ENCODE data around the gene TAX1BP3. TPM values are rescaled to one million over a fixed set of nuclear protein-coding genes. Genes with fewer than 3 reads are reported as not detected.
"Not testable (repeated sequence)": the region's sequence is repeated elsewhere in the genome, so short reads cannot be mapped to it uniquely, and the experiment has no call there.

Gene TAX1BP3
- total and polyA plus RNA-seq, 2 of the 13 experiments (the other 11 are each of a cell fraction or from before 2014, with no cell fraction given) = 16.7 to 45.1 TPM

DNA sequence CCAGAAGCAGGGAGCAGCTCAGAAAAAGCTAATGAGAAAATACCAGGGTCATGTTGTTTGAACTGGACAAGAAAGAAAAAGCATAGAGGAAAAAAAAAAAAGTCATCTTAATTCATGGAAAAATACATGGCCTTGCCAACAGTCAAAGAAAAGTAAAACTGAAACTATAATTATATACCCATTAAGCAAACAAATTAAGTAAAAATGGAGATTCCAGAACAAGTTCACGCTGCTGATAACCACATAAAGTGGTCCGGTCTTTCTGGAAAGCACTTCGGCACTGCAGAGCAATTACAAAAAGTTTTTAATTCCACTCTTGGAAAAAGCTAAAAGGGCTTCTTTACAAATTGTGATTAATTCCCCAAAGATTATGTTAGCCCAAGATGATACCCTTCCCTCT lies 40.0 kb upstream of the TAX1BP3 start (continued):
- TF ChIP-seq ARID4A (CRISPR knock-in tag; IDR thresholded peaks at IDR 0.05; ENCODE audit: borderline replicate concordance) = no peak
- TF ChIP-seq SMARCE1 (IDR thresholded peaks at IDR 0.05; ENCODE audit: borderline replicate concordance) = no peak
- TF ChIP-seq TFE3 (CRISPR knock-in tag; IDR thresholded peaks at IDR 0.05) = no peak
- no peak for TF ChIP-seq GATAD2A (CRISPR knock-in tag; IDR thresholded peaks at IDR 0.05)
- no peak for TF ChIP-seq THAP7 (CRISPR knock-in tag; IDR thresholded peaks at IDR 0.05)
- TF ChIP-seq ZNF230 (CRISPR knock-in tag; IDR thresholded peaks at IDR 0.05) = no peak
- no peak for TF ChIP-seq IKZF4 (CRISPR knock-in tag; IDR thresholded peaks at IDR 0.05; ENCODE audit: borderline replicate concordance, low read depth, not compliant biosample characterization)

DNA sequence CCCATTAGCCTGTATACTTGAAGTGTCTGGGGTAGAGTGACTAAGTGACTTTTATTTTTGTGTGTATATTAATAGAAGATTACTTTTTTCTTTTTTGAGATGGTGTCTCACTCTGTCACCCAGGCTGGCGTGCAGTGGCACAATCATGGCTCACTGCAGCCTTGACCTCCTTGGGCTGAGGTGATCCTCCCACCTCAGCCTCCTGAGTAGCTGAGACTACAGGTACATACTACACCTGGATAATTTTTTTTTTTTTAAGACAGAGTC lies 37.3 kb upstream of the TAX1BP3 start:
- H3K4me3 ChIP-seq (replicated peaks in 1 of 3; ENCODE audit: insufficient read depth in 1 of 3, low read depth in 2 of 3, low read length in 3 of 3); POLR2A ChIA-PET; intact Hi-C loops (cut with micrococcal nuclease; ENCODE audit: unreplicated experiment); DNase-seq (ENCODE audit: low spot score); ATAC-seq; H4K20me1 ChIP-seq (ENCODE audit: insufficient read depth, low read length); H3K4me1 ChIP-seq (ENCODE audit: insufficient read depth, low read length); H3K79me2 ChIP-seq (ENCODE audit: insufficient read depth, low read length); H3K27me3 ChIP-seq (ENCODE audit: control insufficient read depth in 1 of 2, insufficient read depth in 2 of 2, low read length in 2 of 2); H3K9ac ChIP-seq (ENCODE audit: insufficient read depth, low read depth, low read length); H2AFZ ChIP-seq (ENCODE audit: low read length); H3K9me3 ChIP-seq (ENCODE audit: low read length); FAIRE-seq; H3K36me3 ChIP-seq (replicated peaks in 1 of 2; ENCODE audit: control insufficient read depth in 1 of 2, insufficient read depth in 2 of 2, low read length in 2 of 2); H3K27ac ChIP-seq (ENCODE audit: extremely low read length, insufficient read depth, low read length); in situ Hi-C loops (cut with HindIII; ENCODE audit: extremely low pct_ligation_motif_present, low pct_unique_long_range_greater_than_20kb); BruUV-seq (replicated peaks); CTCF ChIA-PET (ENCODE audit: low intra/inter-chr PET ratio, low total read pairs); H3K4me2 ChIP-seq (ENCODE audit: low read depth, low read length): not testable (repeated sequence)
- 68% methylated on average over 1 of the region's 1 CpG for WGBS (ENCODE audit: low lambda C conversion rate)
